HepG2 (cell line): ENCODE data around the gene C10orf90.

Source experiments
- CBX2 ChIP-seq, 2 experiments: fragments of 200-600 bp in 1 of 2; sonication (generic); formaldehyde crosslinking in 1 of 2; IDR thresholded peaks; 2 replicates each; pipeline versions ENCODE4 v1.7.0 to v1.8.1; 2018 to 2022; ENCODE audit warnings: low read depth in 2 of 2, low read length in 1 of 2, mild to moderate bottlenecking in 1 of 2, missing genetic modification reagents in 1 of 2
- EP300 ChIP-seq, 3 experiments: sonication (generic) in 1 of 3; formaldehyde crosslinking in 1 of 3; IDR thresholded peaks; 2 replicates each; pipeline versions ENCODE4 v1.5.1 to v1.6.1; 2011 to 2020; ENCODE audit warnings: low read depth in 2 of 3, low read length in 2 of 3, borderline replicate concordance in 1 of 3, improper control_type of control experiment in 1 of 3, mild to moderate bottlenecking in 1 of 3, missing genetic modification reagents in 1 of 3, moderate library complexity in 1 of 3
- HNRNPLL ChIP-seq: fragments of 200-400 bp; formaldehyde crosslinking; IDR thresholded peaks from 2 replicates; pipeline ENCODE4 v1.6.1; 2017; ENCODE audit warnings: mild to moderate bottlenecking, low read depth, low read length; ENCODE audit not compliant: poor library complexity, severe bottlenecking
- TRIM22 ChIP-seq: fragments of 450-650 bp; IDR thresholded peaks from 2 replicates; pipeline ENCODE4 v1.6.1; 2017
- ZNF335 ChIP-seq: sonication (generic); formaldehyde crosslinking; IDR thresholded peaks from 2 replicates; pipeline ENCODE4 v1.4.0; 2020; ENCODE audit warnings: missing genetic modification reagents
- TF ChIP-seq, protein P1 (sequence below): sonication (generic); formaldehyde crosslinking; IDR thresholded peaks from 2 replicates; pipeline ENCODE4 v1.5.0; 2020; ENCODE audit warnings: mild to moderate bottlenecking, missing genetic modification reagents, moderate library complexity
- TF ChIP-seq, protein P2 (sequence below): IDR thresholded peaks from 2 replicates; pipeline ENCODE4 v1.6.1; 2012; ENCODE audit warnings: low read length, improper control_type of control experiment

GRCh38 chr10:126716366-126716765 lies 45.9 kb upstream of the C10orf90 start:
- TF ChIP-seq HNRNPLL (no peak), ZNF335 (no peak), CBX2 (IDR thresholded peaks at IDR 0.05; ENCODE audit: low read depth, low read length) (no peak), CBX2 (CRISPR knock-in tag; IDR thresholded peaks at IDR 0.05; ENCODE audit: low read depth) (no peak), EP300 (IDR thresholded peaks at IDR 0.05; ENCODE audit: low read depth in 2 of 2, low read length in 2 of 2) (no peak), EP300 (CRISPR knock-in tag; IDR thresholded peaks at IDR 0.05; ENCODE audit: borderline replicate concordance) (no peak), TRIM22 (no peak)
- TF ChIP-seq, protein P1, sequence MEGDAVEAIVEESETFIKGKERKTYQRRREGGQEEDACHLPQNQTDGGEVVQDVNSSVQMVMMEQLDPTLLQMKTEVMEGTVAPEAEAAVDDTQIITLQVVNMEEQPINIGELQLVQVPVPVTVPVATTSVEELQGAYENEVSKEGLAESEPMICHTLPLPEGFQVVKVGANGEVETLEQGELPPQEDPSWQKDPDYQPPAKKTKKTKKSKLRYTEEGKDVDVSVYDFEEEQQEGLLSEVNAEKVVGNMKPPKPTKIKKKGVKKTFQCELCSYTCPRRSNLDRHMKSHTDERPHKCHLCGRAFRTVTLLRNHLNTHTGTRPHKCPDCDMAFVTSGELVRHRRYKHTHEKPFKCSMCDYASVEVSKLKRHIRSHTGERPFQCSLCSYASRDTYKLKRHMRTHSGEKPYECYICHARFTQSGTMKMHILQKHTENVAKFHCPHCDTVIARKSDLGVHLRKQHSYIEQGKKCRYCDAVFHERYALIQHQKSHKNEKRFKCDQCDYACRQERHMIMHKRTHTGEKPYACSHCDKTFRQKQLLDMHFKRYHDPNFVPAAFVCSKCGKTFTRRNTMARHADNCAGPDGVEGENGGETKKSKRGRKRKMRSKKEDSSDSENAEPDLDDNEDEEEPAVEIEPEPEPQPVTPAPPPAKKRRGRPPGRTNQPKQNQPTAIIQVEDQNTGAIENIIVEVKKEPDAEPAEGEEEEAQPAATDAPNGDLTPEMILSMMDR (CRISPR knock-in tag) = no peak
- TF ChIP-seq, protein P2, sequence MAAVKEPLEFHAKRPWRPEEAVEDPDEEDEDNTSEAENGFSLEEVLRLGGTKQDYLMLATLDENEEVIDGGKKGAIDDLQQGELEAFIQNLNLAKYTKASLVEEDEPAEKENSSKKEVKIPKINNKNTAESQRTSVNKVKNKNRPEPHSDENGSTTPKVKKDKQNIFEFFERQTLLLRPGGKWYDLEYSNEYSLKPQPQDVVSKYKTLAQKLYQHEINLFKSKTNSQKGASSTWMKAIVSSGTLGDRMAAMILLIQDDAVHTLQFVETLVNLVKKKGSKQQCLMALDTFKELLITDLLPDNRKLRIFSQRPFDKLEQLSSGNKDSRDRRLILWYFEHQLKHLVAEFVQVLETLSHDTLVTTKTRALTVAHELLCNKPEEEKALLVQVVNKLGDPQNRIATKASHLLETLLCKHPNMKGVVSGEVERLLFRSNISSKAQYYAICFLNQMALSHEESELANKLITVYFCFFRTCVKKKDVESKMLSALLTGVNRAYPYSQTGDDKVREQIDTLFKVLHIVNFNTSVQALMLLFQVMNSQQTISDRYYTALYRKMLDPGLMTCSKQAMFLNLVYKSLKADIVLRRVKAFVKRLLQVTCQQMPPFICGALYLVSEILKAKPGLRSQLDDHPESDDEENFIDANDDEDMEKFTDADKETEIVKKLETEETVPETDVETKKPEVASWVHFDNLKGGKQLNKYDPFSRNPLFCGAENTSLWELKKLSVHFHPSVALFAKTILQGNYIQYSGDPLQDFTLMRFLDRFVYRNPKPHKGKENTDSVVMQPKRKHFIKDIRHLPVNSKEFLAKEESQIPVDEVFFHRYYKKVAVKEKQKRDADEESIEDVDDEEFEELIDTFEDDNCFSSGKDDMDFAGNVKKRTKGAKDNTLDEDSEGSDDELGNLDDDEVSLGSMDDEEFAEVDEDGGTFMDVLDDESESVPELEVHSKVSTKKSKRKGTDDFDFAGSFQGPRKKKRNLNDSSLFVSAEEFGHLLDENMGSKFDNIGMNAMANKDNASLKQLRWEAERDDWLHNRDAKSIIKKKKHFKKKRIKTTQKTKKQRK = no peak
